ENCODE measurements around the gene PSME4.
"Not testable (repeated sequence)": the region's sequence is repeated elsewhere in the genome, so short reads cannot be mapped to it uniquely, and the experiment has no call there.

DNA sequence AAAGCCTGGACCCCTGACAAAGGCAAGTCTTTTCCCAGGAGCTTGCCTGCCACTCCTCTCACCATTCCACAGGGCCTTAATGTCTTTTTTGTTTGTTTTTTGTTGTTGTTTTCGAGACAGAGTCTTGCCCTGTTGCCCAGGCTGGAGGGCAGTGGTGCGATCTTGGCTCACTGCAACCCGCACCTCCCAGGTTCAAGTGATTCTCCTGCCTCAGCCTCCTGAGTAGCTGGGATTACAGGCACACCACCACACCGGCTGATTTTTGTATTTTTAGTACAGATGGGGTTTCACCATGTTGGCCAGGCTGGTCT, 140.9 kb downstream of the PSME4 start:
- TF ChIP-seq CTCF, POLR2A (IDR thresholded peaks at IDR 0.05): not testable (repeated sequence)
